Vagina (tissue), 2 donors: ENCODE data around the gene PRRT2. TPM values are rescaled to one million over a fixed set of nuclear protein-coding genes. Genes with fewer than 3 reads are reported as not detected.

Experiments used
- DNase-seq, 2 donors: peaks; one replicate each; pipeline ENCODE4 v3.0.0-alpha.2; 2017; ENCODE audit errors: extremely low spot score in 2 of 2
- H3K27ac ChIP-seq: fragments of 200-600 bp; sonication (generic); one replicate; pipeline ENCODE4 v1.5.1; 2019
- H3K27me3 ChIP-seq: fragments of 200-600 bp; sonication (generic); one replicate; pipeline ENCODE4 v1.5.1; 2019
- H3K36me3 ChIP-seq, 2 donors: fragments of 200-600 bp; sonication (generic); one replicate each; pipeline ENCODE4 v1.5.1; 2017 to 2019
- H3K4me1 ChIP-seq: fragments of 200-600 bp; sonication (generic); one replicate; pipeline ENCODE4 v1.5.1; 2019
- H3K4me3 ChIP-seq, 2 donors: fragments of 200-600 bp; sonication (generic); 1 replicate in 1 of 2; 2 replicates in 1 of 2; pipeline ENCODE4 v1.5.1; 2016 to 2019
- H3K9me3 ChIP-seq: fragments of 200-600 bp; sonication (generic); one replicate; pipeline ENCODE4 v1.5.1; 2019
- POLR2A ChIP-seq, 2 donors: fragments of 450-650 bp; IDR thresholded peaks; one replicate each; pipeline ENCODE4 v1.6.1; 2017; ENCODE audit warnings: antibody characterized with exemption in 2 of 2, mild to moderate bottlenecking in 2 of 2, moderate library complexity in 2 of 2
- POLR2AphosphoS5 ChIP-seq, 2 donors: sonication (generic); formaldehyde crosslinking; IDR thresholded peaks; one replicate each; pipeline ENCODE4 v1.9.0; 2017; ENCODE audit warnings: antibody characterized with exemption in 2 of 2, mild to moderate bottlenecking in 2 of 2, low read depth in 1 of 2; ENCODE audit not compliant: insufficient read depth in 1 of 2
- intact Hi-C: fragments of 100-400 bp; cut with DNase I; formaldehyde crosslinking; loops from one replicate; pipeline ENCODE4 v1.15.1; 2023
- total RNA-seq: library from RNA; depleted of rRNA; stranded (reverse); fragments of >200 nt; gene quantifications from one replicate; pipeline ENCODE4 v1.2.3, GENCODE V29; 2016
- TF ChIP-seq, protein P1 (sequence below), 3 experiments: fragments of 450-650 bp in 2 of 3; fragments of 200-600 bp in 1 of 3; sonication (generic) in 1 of 3; IDR thresholded peaks; one replicate each; pipeline ENCODE4 v1.5.1; 2017 to 2019; ENCODE audit warnings: antibody characterized with exemption in 3 of 3, mild to moderate bottlenecking in 2 of 3, moderate library complexity in 2 of 3

PRRT2 gene
- total RNA-seq, 1 donor from 2014 or later = 20.4 TPM

GRCh38 chr16:29810699-29811169, 1.3 kb upstream of the PRRT2 start:
- H3K27ac ChIP-seq = peak overlapping the region; percentile 96
- H3K4me3 ChIP-seq = peak overlapping the region; percentile 57 to 74
- intact Hi-C loops = loop anchor here (5.0 kb wide), 2 partner anchors 187 to 257 kb away; partner anchors contain the start of genes ALDOA, HIRIP3 and INO80E
- peaks cover 0 to 20% of the 10 kb centered on the region in 2 donors for H3K36me3 ChIP-seq
- DNase-seq = no peak
- H3K27me3 ChIP-seq = no peaks in the 10 kb centered on the region
- no peak for TF ChIP-seq POLR2A (IDR thresholded peaks at IDR 0.05)
- H3K4me1 ChIP-seq = peaks cover 81% of the 10 kb centered on the region
- no peaks in the 10 kb centered on the region for H3K9me3 ChIP-seq

DNA sequence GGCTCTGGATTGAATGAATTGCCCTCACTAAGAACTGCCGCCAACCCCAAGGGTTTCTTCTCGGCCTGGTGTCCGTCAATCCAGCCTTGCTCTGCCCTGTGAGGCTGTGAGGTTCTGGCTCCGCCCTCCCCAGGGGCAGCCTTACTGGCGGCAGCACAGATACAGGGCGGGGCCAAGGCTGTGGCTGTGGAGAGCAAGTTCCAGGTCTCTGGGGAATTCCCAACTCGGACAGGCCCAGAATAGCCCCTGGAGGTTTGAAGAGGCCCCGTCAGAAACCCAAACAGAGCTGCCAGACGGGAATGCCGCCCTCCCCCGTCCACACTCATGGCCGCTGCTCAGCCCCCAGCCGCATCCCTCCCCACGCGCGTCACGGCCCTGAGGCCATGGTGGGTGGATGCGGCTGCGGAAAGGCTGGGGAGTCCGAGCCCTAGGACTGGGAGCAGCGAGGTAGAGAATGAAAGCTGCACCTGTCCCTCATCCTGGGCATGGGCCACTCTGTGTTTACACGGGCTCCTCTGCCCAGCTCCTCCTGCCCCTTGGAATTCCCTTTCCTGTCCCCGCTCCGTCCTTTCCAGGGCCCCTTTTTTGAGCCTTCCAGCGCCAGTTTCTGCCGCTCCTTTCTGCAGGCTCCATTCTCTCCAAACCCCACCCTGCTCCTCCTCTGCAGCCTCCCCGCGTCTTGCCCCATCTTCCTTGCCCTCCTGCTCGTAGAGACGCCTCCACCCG, 660 bp upstream of the PRRT2 start:
- Histone ChIP-seq H3K27me3 (no peaks in the 10 kb centered on the region), H3K4me3 (peak overlapping the region; percentile 57 to 74), H3K36me3 (peaks cover 0 to 20% of the 10 kb centered on the region in 2 donors), H3K9me3 (no peaks in the 10 kb centered on the region), H3K27ac (peak overlapping the region; percentile 96), H3K4me1 (peaks cover 81% of the 10 kb centered on the region)
- intact Hi-C loops = loop anchor here (5.0 kb wide), 2 partner anchors 186 to 256 kb away; partner anchors contain the start of genes ALDOA, HIRIP3 and INO80E
- peak; percentile 86 to 90 for TF ChIP-seq POLR2AphosphoS5 (IDR thresholded peaks at IDR 0.05; ENCODE audit: insufficient read depth in 1 of 2, low read depth in 1 of 2)
- TF ChIP-seq POLR2A (IDR thresholded peaks at IDR 0.05) = peak in 1 of 2 donors; percentile 42
- TF ChIP-seq, protein P1, sequence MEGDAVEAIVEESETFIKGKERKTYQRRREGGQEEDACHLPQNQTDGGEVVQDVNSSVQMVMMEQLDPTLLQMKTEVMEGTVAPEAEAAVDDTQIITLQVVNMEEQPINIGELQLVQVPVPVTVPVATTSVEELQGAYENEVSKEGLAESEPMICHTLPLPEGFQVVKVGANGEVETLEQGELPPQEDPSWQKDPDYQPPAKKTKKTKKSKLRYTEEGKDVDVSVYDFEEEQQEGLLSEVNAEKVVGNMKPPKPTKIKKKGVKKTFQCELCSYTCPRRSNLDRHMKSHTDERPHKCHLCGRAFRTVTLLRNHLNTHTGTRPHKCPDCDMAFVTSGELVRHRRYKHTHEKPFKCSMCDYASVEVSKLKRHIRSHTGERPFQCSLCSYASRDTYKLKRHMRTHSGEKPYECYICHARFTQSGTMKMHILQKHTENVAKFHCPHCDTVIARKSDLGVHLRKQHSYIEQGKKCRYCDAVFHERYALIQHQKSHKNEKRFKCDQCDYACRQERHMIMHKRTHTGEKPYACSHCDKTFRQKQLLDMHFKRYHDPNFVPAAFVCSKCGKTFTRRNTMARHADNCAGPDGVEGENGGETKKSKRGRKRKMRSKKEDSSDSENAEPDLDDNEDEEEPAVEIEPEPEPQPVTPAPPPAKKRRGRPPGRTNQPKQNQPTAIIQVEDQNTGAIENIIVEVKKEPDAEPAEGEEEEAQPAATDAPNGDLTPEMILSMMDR (IDR thresholded peaks at IDR 0.05) = no peak
- DNase-seq = no peak

GRCh38 chr16:29812754-29813643, 1.0 kb downstream of the PRRT2 start:
- Histone ChIP-seq H3K4me3 (peak overlapping the region; percentile 57 to 74), H3K9me3 (no peaks in the 10 kb centered on the region), H3K4me1 (peaks cover 87% of the 10 kb centered on the region), H3K27ac (peak overlapping the region; percentile 96), H3K36me3 (peaks cover 0 to 20% of the 10 kb centered on the region in 2 donors), H3K27me3 (no peaks in the 10 kb centered on the region)
- intact Hi-C loops = loop anchor here (5.0 kb wide), 2 partner anchors 184 to 254 kb away; partner anchors contain the start of genes ALDOA, HIRIP3 and INO80E
- DNase-seq = no peak
- TF ChIP-seq POLR2AphosphoS5 (IDR thresholded peaks at IDR 0.05; ENCODE audit: insufficient read depth in 1 of 2, low read depth in 1 of 2) = no peak
- TF ChIP-seq POLR2A (IDR thresholded peaks at IDR 0.05) = no peak
- TF ChIP-seq, protein P1 (IDR thresholded peaks at IDR 0.05) = no peak

GRCh38 chr16:29813644-29814562, 1.9 kb downstream of the PRRT2 start:
- intact Hi-C loops = loop anchor here (5.0 kb wide), 2 partner anchors 183 to 253 kb away; partner anchors contain the start of genes ALDOA, HIRIP3 and INO80E
- Histone ChIP-seq H3K4me3 (peak overlapping the region; percentile 57 to 74), H3K36me3 (peaks cover 0 to 18% of the 10 kb centered on the region in 2 donors), H3K9me3 (no peaks in the 10 kb centered on the region), H3K27ac (peak overlapping the region; percentile 96), H3K27me3 (no peaks in the 10 kb centered on the region), H3K4me1 (peaks cover 87% of the 10 kb centered on the region)
- DNase-seq = no peak
- TF ChIP-seq POLR2AphosphoS5 (IDR thresholded peaks at IDR 0.05; ENCODE audit: insufficient read depth in 1 of 2, low read depth in 1 of 2) (no peak), POLR2A (IDR thresholded peaks at IDR 0.05) (no peak)
- TF ChIP-seq, protein P1 (IDR thresholded peaks at IDR 0.05) = no peak
